Adrenal gland (tissue), 5 donors: Measurements from ENCODE around the gene DPEP1.

Source experiments
- POLR2A ChIP-seq, 2 donors: fragments of 450-650 bp; IDR thresholded peaks; one replicate each; pipeline ENCODE4 v1.6.1; 2017; ENCODE audit warnings: antibody characterized with exemption in 2 of 2, mild to moderate bottlenecking in 2 of 2, moderate library complexity in 1 of 2
- TF ChIP-seq, protein P1 (sequence below), 6 experiments: fragments of 450-650 bp in 4 of 6; fragments of 200-600 bp in 2 of 6; sonication (generic) in 1 of 6; IDR thresholded peaks; 1 replicate in 5 of 6; 2 replicates in 1 of 6; pipeline versions ENCODE4 v1.5.1 to v1.8.0; 2016 to 2021; ENCODE audit warnings: antibody characterized with exemption in 6 of 6, mild to moderate bottlenecking in 2 of 6, moderate library complexity in 1 of 6
- donor health status: DM: no; HTN: no; CAD: no.

GRCh38 chr16:89582614-89583196 lies 30.7 kb upstream of the DPEP1 start:
- TF ChIP-seq, protein P1, sequence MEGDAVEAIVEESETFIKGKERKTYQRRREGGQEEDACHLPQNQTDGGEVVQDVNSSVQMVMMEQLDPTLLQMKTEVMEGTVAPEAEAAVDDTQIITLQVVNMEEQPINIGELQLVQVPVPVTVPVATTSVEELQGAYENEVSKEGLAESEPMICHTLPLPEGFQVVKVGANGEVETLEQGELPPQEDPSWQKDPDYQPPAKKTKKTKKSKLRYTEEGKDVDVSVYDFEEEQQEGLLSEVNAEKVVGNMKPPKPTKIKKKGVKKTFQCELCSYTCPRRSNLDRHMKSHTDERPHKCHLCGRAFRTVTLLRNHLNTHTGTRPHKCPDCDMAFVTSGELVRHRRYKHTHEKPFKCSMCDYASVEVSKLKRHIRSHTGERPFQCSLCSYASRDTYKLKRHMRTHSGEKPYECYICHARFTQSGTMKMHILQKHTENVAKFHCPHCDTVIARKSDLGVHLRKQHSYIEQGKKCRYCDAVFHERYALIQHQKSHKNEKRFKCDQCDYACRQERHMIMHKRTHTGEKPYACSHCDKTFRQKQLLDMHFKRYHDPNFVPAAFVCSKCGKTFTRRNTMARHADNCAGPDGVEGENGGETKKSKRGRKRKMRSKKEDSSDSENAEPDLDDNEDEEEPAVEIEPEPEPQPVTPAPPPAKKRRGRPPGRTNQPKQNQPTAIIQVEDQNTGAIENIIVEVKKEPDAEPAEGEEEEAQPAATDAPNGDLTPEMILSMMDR (IDR thresholded peaks at IDR 0.05): no peak
- TF ChIP-seq POLR2A (IDR thresholded peaks at IDR 0.05): no peak
